ENCODE measurements around the gene MICA.

- TF ChIP-seq, protein P1, sequence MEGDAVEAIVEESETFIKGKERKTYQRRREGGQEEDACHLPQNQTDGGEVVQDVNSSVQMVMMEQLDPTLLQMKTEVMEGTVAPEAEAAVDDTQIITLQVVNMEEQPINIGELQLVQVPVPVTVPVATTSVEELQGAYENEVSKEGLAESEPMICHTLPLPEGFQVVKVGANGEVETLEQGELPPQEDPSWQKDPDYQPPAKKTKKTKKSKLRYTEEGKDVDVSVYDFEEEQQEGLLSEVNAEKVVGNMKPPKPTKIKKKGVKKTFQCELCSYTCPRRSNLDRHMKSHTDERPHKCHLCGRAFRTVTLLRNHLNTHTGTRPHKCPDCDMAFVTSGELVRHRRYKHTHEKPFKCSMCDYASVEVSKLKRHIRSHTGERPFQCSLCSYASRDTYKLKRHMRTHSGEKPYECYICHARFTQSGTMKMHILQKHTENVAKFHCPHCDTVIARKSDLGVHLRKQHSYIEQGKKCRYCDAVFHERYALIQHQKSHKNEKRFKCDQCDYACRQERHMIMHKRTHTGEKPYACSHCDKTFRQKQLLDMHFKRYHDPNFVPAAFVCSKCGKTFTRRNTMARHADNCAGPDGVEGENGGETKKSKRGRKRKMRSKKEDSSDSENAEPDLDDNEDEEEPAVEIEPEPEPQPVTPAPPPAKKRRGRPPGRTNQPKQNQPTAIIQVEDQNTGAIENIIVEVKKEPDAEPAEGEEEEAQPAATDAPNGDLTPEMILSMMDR (tag by site-specific recombination; IDR thresholded peaks at IDR 0.05) = no peak
- TF ChIP-seq ZNF530 (tag by site-specific recombination; IDR thresholded peaks at IDR 0.05; ENCODE audit: low read depth) (no peak), ZNF138 (tag by site-specific recombination; IDR thresholded peaks at IDR 0.05; ENCODE audit: borderline replicate concordance) (no peak), ZSCAN23 (tag by site-specific recombination; IDR thresholded peaks at IDR 0.05) (no peak), ZNF768 (tag by site-specific recombination; IDR thresholded peaks at IDR 0.05) (no peak), ZNF654 (tag by site-specific recombination; IDR thresholded peaks at IDR 0.05; ENCODE audit: low read depth) (no peak), ZFHX2 (tag by site-specific recombination; conservative IDR thresholded peaks at IDR 0.05) (no peak), ZNF133 (tag by site-specific recombination; IDR thresholded peaks at IDR 0.05) (no peak), KLF9 (tag by site-specific recombination; IDR thresholded peaks at IDR 0.05; ENCODE audit: low read depth) (no peak)
- TF ChIP-seq, protein P2, sequence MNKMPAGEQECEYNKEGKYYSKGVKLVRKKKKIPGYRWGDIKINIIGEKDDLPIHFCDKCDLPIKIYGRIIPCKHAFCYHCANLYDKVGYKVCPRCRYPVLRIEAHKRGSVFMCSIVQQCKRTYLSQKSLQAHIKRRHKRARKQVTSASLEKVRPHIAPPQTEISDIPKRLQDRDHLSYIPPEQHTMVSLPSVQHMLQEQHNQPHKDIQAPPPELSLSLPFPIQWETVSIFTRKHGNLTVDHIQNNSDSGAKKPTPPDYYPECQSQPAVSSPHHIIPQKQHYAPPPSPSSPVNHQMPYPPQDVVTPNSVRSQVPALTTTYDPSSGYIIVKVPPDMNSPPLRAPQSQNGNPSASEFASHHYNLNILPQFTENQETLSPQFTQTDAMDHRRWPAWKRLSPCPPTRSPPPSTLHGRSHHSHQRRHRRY (tag by site-specific recombination; IDR thresholded peaks at IDR 0.05) = no peak
Observed at GRCh38 chr6:31383149-31383548, 20.2 kb upstream of the MICA start.
